SW 1271 (cell line): ENCODE results near the gene SORBS2.

Experiments
- DNase-seq, 2 experiments: peaks; one replicate each; lab custom pipeline; 2025; lab: John Stamatoyannopoulos, UW

Gene SORBS2

GRCh38 chr4:185773419-185773818, 38.6 kb downstream of the SORBS2 start:
- no peak for DNase-seq

- no peak for DNase-seq
These were observed 39.5 kb downstream of the SORBS2 start for GRCh38 chr4:185772391-185773093.

- DNase-seq, result no peak
These were observed 40.1 kb downstream of the SORBS2 start for GRCh38 chr4:185771711-185772390.

- DNase-seq, result no peak
These were observed 44.5 kb downstream of the SORBS2 start for GRCh38 chr4:185767528-185767927.

- DNase-seq, result no peak
These were observed 47.1 kb downstream of the SORBS2 start for GRCh38 chr4:185764876-185765275.

- DNase-seq, result no peak
These were observed 50.4 kb downstream of the SORBS2 start for GRCh38 chr4:185761352-185762235.

- DNase-seq, result no peak
These were observed 53.2 kb downstream of the SORBS2 start for GRCh38 chr4:185758807-185759206.

GRCh38 chr4:185755451-185755850, 56.5 kb downstream of the SORBS2 start:
- DNase-seq, result no peak

- no peak for DNase-seq
These were observed 57.0 kb downstream of the SORBS2 start for GRCh38 chr4:185754961-185755360.

- no peak for DNase-seq
These were observed 59.1 kb downstream of the SORBS2 start for GRCh38 chr4:185752872-185753271.

GRCh38 chr4:185749858-185750257, 62.1 kb downstream of the SORBS2 start:
- no peak for DNase-seq

GRCh38 chr4:185748901-185749390, 63.0 kb downstream of the SORBS2 start:
- no peak for DNase-seq

GRCh38 chr4:185745891-185746290, 66.1 kb downstream of the SORBS2 start:
- DNase-seq, result no peak

- DNase-seq, result no peak
These were observed 67.0 kb downstream of the SORBS2 start for GRCh38 chr4:185744946-185745345.

- DNase-seq, result no peak
These were observed 67.5 kb downstream of the SORBS2 start for GRCh38 chr4:185744488-185744862.

GRCh38 chr4:185743722-185744487, 68.1 kb downstream of the SORBS2 start:
- DNase-seq, result no peak

GRCh38 chr4:185742766-185743165, 69.2 kb downstream of the SORBS2 start:
- DNase-seq, result no peak

GRCh38 chr4:185741795-185742194, 70.2 kb downstream of the SORBS2 start:
- DNase-seq, result no peak

GRCh38 chr4:185740471-185740873, 71.5 kb downstream of the SORBS2 start:
- no peak for DNase-seq

GRCh38 chr4:185738820-185739219, 73.2 kb downstream of the SORBS2 start:
- DNase-seq, result no peak

- no peak for DNase-seq
These were observed 73.9 kb downstream of the SORBS2 start for GRCh38 chr4:185738038-185738552.
